Neural cell (in vitro differentiated cells): ENCODE results near the gene OTOG. TPM values are rescaled to one million over a fixed set of nuclear protein-coding genes. Genes with fewer than 3 reads are reported as not detected.

Experiments used
- H2AFZ ChIP-seq: fragments of 200-600, 300-800 bp; sonication (generic), shearing (Covaris generic); 2 replicates; pipeline ENCODE4 v1.6.0; 2014; ENCODE audit warnings: low read depth, mild to moderate bottlenecking, antibody characterized with exemption, low read length, moderate library complexity
- H3F3A ChIP-seq: fragments of 200-600 bp; shearing (Covaris generic); 2 replicates; pipeline ENCODE4 v1.6.1; 2016; ENCODE audit warnings: mild to moderate bottlenecking, moderate library complexity, mixed read lengths, antibody characterized with exemption, low read length; ENCODE audit not compliant: insufficient read depth, poor library complexity, severe bottlenecking
- H3K27ac ChIP-seq: fragments of 200-600, 300-800 bp; sonication (generic), shearing (Covaris generic); 2 replicates; pipeline ENCODE4 v1.5.1; 2014; ENCODE audit warnings: mild to moderate bottlenecking, low read length, moderate library complexity
- H3K27me3 ChIP-seq: fragments of 300-800, 200-600 bp; sonication (generic), shearing (Covaris generic); 2 replicates; pipeline ENCODE4 v1.6.0; 2014; ENCODE audit warnings: mild to moderate bottlenecking, low read depth, low read length, moderate library complexity; ENCODE audit not compliant: insufficient read depth
- H3K36me3 ChIP-seq: fragments of 300-800, 200-600 bp; sonication (generic), shearing (Covaris generic); 2 replicates; pipeline ENCODE4 v1.5.1; 2014; ENCODE audit warnings: mild to moderate bottlenecking, antibody characterized with exemption, low read length, moderate library complexity; ENCODE audit not compliant: insufficient read depth
- H3K4me2 ChIP-seq: fragments of 300-800, 200-600 bp; sonication (generic), shearing (Covaris generic); 2 replicates; pipeline ENCODE4 v1.6.0; 2014; ENCODE audit warnings: mild to moderate bottlenecking, low read length
- H3K4me3 ChIP-seq: fragments of 300-800, 200-600 bp; sonication (generic), shearing (Covaris generic); 2 replicates; pipeline ENCODE4 v1.5.1; 2014; ENCODE audit warnings: mild to moderate bottlenecking, low read length, moderate library complexity
- H3K79me2 ChIP-seq: fragments of 200-600 bp; shearing (Covaris generic); replicated peaks from 2 replicates; pipeline ENCODE4 v1.6.0; 2014; ENCODE audit warnings: mild to moderate bottlenecking, low read length, moderate library complexity; ENCODE audit not compliant: insufficient read depth
- H3K9ac ChIP-seq: fragments of 300-800, 200-600 bp; sonication (generic), shearing (Covaris generic); 2 replicates; pipeline ENCODE4 v1.6.1; 2016; ENCODE audit warnings: mild to moderate bottlenecking, low read length, mixed read lengths
- H3K9me2 ChIP-seq: fragments of 200-600 bp; shearing (Covaris generic); 2 replicates; pipeline ENCODE4 v1.6.1; 2016; ENCODE audit warnings: mild to moderate bottlenecking, low read length, mixed read lengths; ENCODE audit not compliant: insufficient read depth
- H3K9me3 ChIP-seq: fragments of 200-600, 300-800 bp; sonication (generic), shearing (Covaris generic); 2 replicates; pipeline ENCODE4 v1.6.1; 2016; ENCODE audit warnings: mild to moderate bottlenecking, mixed run types, low read length, moderate library complexity, mixed read lengths
- H4K20me1 ChIP-seq: fragments of 200-600 bp; shearing (Covaris generic); 2 replicates; pipeline ENCODE4 v1.6.1; 2016; ENCODE audit warnings: mild to moderate bottlenecking, mixed run types; ENCODE audit not compliant: insufficient read depth
- CTCF ChIP-seq: fragments of 450-650 bp; IDR thresholded peaks from 2 replicates; pipeline ENCODE4 v1.5.1; 2014; ENCODE audit warnings: antibody characterized with exemption, mild to moderate bottlenecking, moderate library complexity; ENCODE audit not compliant: poor library complexity, severe bottlenecking
- EP300 ChIP-seq: fragments of 450-650 bp; conservative IDR thresholded peaks from 2 replicates; pipeline ENCODE4 v1.6.1; 2014; ENCODE audit warnings: antibody characterized with exemption, mild to moderate bottlenecking, moderate library complexity; ENCODE audit not compliant: poor library complexity, severe bottlenecking
- EZH2 ChIP-seq: fragments of 200-600, 300-800 bp; shearing (Covaris generic), sonication (generic); IDR thresholded peaks from 2 replicates; pipeline ENCODE4 v1.6.1; 2014; ENCODE audit warnings: antibody characterized with exemption, low read length, borderline replicate concordance, mild to moderate bottlenecking; ENCODE audit not compliant: insufficient read depth, poor library complexity, severe bottlenecking
- MXI1 ChIP-seq: fragments of 450-650 bp; conservative IDR thresholded peaks from 2 replicates; pipeline ENCODE4 v1.6.1; 2014; ENCODE audit warnings: antibody characterized with exemption, mild to moderate bottlenecking; ENCODE audit not compliant: poor library complexity, severe bottlenecking
- POLR2AphosphoS5 ChIP-seq: IDR thresholded peaks from 2 replicates; pipeline ENCODE4 v1.6.1; 2012
- RAD21 ChIP-seq: fragments of 450-650 bp; conservative IDR thresholded peaks from 2 replicates; pipeline ENCODE4 v1.6.1; 2014; ENCODE audit warnings: antibody characterized with exemption, mild to moderate bottlenecking, moderate library complexity
- REST ChIP-seq: IDR thresholded peaks from 2 replicates; pipeline ENCODE4 v1.6.1; 2012; ENCODE audit warnings: borderline replicate concordance
- SMC3 ChIP-seq: fragments of 450-650 bp; conservative IDR thresholded peaks from 2 replicates; pipeline ENCODE4 v1.6.1; 2014; ENCODE audit warnings: antibody characterized with exemption, mild to moderate bottlenecking, moderate library complexity; ENCODE audit not compliant: poor library complexity
- TAF1 ChIP-seq: IDR thresholded peaks from 2 replicates; pipeline ENCODE4 v1.6.1; 2012; ENCODE audit warnings: low read depth
- polyA plus RNA-seq: library from polyadenylated mRNA; depleted of rRNA; stranded (reverse); fragments of >200 nt; gene quantifications from 2 replicates; pipeline ENCODE4 v1.2.3, GENCODE V29; 2014

Gene OTOG
- polyA plus RNA-seq, 1 donor from 2014 or later = not detected

GRCh38 chr11:17595526-17596309 is 48.7 kb downstream of the OTOG start:
- Histone ChIP-seq H3F3A (no peaks in the 10 kb centered on the region), H2AFZ (no peak overlapping the region), H4K20me1 (no peaks in the 10 kb centered on the region), H3K79me2 (no peaks in the 10 kb centered on the region), H3K27me3 (no peaks in the 10 kb centered on the region), H3K4me2 (no peak overlapping the region), H3K36me3 (no peaks in the 10 kb centered on the region), H3K9ac (no peak overlapping the region), H3K27ac (no peak overlapping the region), H3K4me3 (no peak overlapping the region), H3K9me2 (no peaks in the 10 kb centered on the region), H3K9me3 (peaks cover 4% of the 10 kb centered on the region)
- TF ChIP-seq TAF1 (no peak), POLR2AphosphoS5 (no peak), REST (no peak), CTCF (no peak), SMC3 (no peak), EP300 (no peak), MXI1 (no peak), EZH2 (no peak), RAD21 (no peak)

- Histone ChIP-seq H3K79me2 (no peaks in the 10 kb centered on the region), H3K27ac (no peak overlapping the region), H3K9me3 (peaks cover 4% of the 10 kb centered on the region), H4K20me1 (no peaks in the 10 kb centered on the region), H3K9ac (no peak overlapping the region), H3F3A (no peaks in the 10 kb centered on the region), H3K9me2 (no peaks in the 10 kb centered on the region), H3K4me2 (no peak overlapping the region), H2AFZ (no peak overlapping the region), H3K27me3 (no peaks in the 10 kb centered on the region), H3K4me3 (no peak overlapping the region), H3K36me3 (no peaks in the 10 kb centered on the region)
- TF ChIP-seq MXI1 = no peak
- no peak for TF ChIP-seq TAF1
- no peak for TF ChIP-seq SMC3
Observed at GRCh38 chr11:17596310-17596669, 49.2 kb downstream of the OTOG start.
